Ectodermal cell (in vitro differentiated cells): Measurements from ENCODE around the gene FHOD3.
"Not testable (repeated sequence)": the region's sequence is repeated elsewhere in the genome, so short reads cannot be mapped to it uniquely, and the experiment has no call there.

Experiments
- H3K27ac ChIP-seq: 2 replicates; pipeline ENCODE4 v1.7.0; 2013; ENCODE audit warnings: mild to moderate bottlenecking, low read depth, low read length; ENCODE audit not compliant: insufficient read depth, poor library complexity, severe bottlenecking
- H3K27me3 ChIP-seq: 2 replicates; pipeline ENCODE4 v1.7.0; 2013; ENCODE audit warnings: mild to moderate bottlenecking, low read length; ENCODE audit not compliant: insufficient read depth, control insufficient read depth, poor library complexity, severe bottlenecking
- H3K36me3 ChIP-seq: one replicate; pipeline ENCODE4 v1.7.0; 2013; ENCODE audit warnings: low read length; ENCODE audit not compliant: control insufficient read depth, insufficient read depth
- H3K4me1 ChIP-seq: one replicate; pipeline ENCODE4 v1.7.0; 2013; ENCODE audit warnings: low read length; ENCODE audit not compliant: control insufficient read depth, insufficient read depth
- H3K4me3 ChIP-seq: 2 replicates; pipeline ENCODE4 v1.7.0; 2013; ENCODE audit warnings: low read depth, low read length, control low read depth; ENCODE audit not compliant: insufficient read depth
- H3K9me3 ChIP-seq: 2 replicates; pipeline ENCODE4 v1.7.0; 2013; ENCODE audit warnings: mild to moderate bottlenecking, low read length, moderate library complexity; ENCODE audit not compliant: control insufficient read depth
- WGBS, 2 experiments: methylation state at CpG; one replicate each; pipeline ENCODE4 v1.1.7; 2013; ENCODE audit warnings: missing lambda C conversion rate in 2 of 2; 5-methylcytosine and 5-hydroxymethylcytosine counted together

FHOD3 gene

DNA sequence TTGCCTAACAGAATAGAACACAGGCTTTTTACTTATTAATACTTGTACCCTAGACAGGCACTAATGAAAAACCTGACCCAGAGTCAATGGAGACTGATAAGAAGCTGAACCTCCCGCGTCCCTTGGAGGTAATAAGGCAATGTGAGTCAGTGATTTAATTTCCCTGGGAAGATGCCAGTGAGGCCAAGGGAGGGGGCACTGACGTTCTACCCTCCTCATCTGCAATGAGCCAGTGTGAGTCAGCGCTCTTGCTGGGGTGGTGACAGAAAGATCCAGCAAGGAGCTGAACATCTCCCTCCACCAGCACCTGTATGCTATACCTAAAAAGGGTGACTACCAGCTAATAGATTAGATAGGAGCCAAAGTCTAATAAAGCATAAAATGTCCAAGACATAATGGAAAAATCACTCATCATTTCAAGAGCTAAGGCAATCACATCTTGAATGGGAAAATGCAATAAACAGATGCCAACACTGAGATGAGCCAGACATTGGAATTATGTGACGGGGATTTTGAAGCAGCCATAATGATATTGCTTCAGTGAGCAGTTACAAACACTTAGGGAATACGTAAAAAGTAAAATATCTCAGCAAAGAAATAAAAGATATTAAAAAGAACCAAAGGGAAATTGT is 414.4 kb downstream of the FHOD3 start:
- H3K4me3 ChIP-seq: no peak overlapping the region
- no peak overlapping the region for H3K27ac ChIP-seq
- H3K27me3 ChIP-seq: no peaks in the 10 kb centered on the region
- 71 to 79% methylated on average over 5 of the region's 6 CpGs for WGBS, 2 experiments
- peaks cover 7% of the 10 kb centered on the region for H3K4me1 ChIP-seq
- no peaks in the 10 kb centered on the region for H3K36me3 ChIP-seq
- H3K9me3 ChIP-seq: no peaks in the 10 kb centered on the region

DNA sequence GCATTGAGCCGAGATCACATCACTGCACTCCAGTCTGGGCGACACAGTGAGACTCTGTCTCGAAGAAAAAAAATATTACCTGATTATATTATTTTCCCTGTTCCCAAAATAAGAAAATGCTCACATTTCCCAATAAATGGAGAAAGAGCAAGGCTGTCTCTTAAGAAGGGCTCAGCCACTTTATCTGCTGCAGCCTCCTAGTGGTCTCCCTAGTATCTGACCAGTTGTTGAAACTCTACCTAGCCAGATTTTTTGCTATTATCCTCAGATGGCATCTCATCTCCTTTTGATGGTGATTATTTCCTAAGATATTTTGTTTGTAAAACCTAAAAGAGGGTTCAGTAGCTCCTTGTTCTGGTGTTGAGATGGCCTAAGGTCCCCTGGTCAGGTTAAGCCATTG is 417.0 kb downstream of the FHOD3 start:
- Histone ChIP-seq H3K4me3 (no peak overlapping the region), H3K27me3 (no peaks in the 10 kb centered on the region), H3K4me1 (peaks cover 7% of the 10 kb centered on the region), H3K36me3 (no peaks in the 10 kb centered on the region), H3K27ac (no peak overlapping the region), H3K9me3 (no peaks in the 10 kb centered on the region)
- 93 to 98% methylated on average over 3 of the region's 3 CpGs for whole genome bisulfite sequencing, 2 experiments

DNA sequence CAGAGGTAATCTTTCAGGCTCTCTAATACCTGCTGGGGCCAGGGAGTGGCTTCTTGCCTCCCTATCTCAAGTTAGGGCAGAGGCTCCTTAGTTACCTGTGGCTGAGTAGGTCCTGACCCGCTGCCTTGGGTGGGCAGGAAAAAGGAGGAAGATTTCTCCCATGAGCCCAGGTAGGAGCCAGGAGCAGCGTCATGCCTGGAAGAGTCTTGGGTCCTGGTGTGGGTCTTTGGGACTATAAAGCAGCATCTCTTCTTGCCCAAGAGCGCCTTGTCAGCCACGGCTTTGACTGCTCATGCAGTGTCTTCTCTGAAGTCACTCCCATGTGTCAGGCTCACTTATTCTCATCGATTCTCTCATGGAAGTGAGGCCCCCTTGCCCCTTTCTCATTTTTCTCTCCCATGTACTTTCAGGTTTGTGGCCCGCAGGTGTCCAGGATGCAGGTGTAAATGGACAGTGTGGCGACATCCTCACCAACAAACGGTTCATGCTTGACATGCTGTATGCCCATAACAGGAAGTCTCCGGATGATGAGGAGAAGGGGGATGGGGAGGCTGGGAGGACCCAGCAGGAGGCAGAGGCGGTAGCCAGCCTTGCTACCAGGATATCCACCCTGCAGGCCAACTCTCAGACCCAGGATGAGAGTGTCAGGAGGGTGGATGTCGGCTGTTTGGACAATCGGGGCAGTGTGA is 420.1 kb downstream of the FHOD3 start:
- Histone ChIP-seq H3K4me1 (no peaks in the 10 kb centered on the region), H3K27me3 (no peaks in the 10 kb centered on the region), H3K27ac (no peak overlapping the region), H3K4me3 (no peak overlapping the region), H3K9me3 (no peaks in the 10 kb centered on the region), H3K36me3 (no peaks in the 10 kb centered on the region)
- WGBS, 2 experiments: 95% methylated on average over 12 of the region's 12 CpGs

DNA sequence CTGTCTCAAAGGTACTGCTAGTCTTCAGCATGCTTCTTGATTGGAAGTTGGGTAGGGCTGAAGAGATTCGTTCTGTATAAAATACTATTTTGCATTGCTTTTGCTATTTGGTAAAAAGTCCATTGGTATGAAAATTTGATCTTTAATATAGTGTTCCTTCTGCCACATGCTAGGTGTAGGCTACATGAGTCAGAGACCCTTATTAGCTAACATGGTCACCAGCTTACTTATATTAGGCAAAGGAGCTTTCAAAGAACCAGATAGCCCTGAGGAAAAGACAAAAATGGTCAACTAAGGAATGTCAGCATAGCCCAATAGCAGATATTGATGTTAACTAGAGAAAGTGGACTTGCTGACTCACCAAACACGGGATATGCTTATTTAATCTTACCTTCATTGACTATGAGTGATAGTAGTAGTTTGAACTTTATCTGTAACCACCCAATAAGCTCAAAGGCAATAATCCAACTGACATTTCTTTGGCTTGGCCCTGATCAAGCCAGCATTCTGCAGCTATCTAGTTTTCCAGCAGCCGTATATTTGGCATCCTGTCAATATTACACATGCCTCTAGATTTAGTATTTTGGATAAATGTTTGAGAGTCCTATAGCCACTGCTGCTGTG is 421.3 kb downstream of the FHOD3 start:
- no peaks in the 10 kb centered on the region for H3K4me1 ChIP-seq
- WGBS, 2 experiments: 96 to 99% methylated on average over 2 to 3 of the region's 3 CpGs
- no peaks in the 10 kb centered on the region for H3K9me3 ChIP-seq
- no peaks in the 10 kb centered on the region for H3K36me3 ChIP-seq
- H3K4me3 ChIP-seq: no peak overlapping the region
- no peaks in the 10 kb centered on the region for H3K27me3 ChIP-seq
- H3K27ac ChIP-seq: no peak overlapping the region

DNA sequence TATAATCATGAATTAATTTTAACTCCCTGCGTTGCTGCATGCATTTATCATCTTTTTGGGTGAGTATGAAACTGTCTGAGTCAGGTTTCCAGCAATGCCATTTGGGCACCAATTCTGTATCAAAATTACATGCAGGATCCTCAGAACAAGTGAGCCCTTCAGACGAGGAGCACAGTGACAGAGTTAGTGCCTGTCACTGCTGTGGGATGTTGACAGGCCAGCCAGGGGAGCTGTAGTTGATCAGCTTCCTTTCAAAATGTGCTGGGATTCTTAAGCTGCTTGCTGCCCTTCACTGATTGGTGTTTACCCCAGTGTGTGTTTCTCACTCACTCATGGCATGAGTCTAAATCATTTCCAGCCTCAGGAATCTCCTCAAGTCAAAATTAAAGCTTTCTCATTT is 422.1 kb downstream of the FHOD3 start:
- no peaks in the 10 kb centered on the region for H3K27me3 ChIP-seq
- 83 to 90% methylated on average over 2 of the region's 2 CpGs for WGBS, 2 experiments

DNA sequence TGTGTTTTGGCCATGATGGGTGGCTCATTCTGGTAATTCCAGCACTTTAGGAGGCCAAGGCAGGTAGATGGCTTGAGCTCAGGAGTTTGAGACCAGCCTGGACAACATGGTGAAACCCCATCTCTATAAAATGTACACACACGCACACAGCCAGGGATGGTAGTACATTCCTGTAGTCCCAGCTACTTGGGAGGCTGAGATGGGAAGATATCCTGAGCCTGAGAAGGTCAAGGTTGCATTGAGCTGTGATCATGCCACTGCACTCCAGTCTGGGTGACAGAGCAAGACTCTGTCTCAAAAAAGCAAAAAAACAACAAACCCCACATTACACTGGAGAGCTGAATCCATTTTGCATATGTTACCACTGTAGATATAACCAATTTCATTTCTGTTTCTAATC is 423.8 kb downstream of the FHOD3 start:
- not testable (repeated sequence) for H3K36me3 ChIP-seq, H3K4me1 ChIP-seq, H3K27ac ChIP-seq, H3K9me3 ChIP-seq, H3K27me3 ChIP-seq, H3K4me3 ChIP-seq
- WGBS, 2 experiments: 91 to 100% methylated on average over 1 of the region's 1 CpG

More for the DNA sequence above, 422.1 kb downstream of the FHOD3 start:
- H3K36me3 ChIP-seq: no peaks in the 10 kb centered on the region
- H3K27ac ChIP-seq: no peak overlapping the region
- H3K9me3 ChIP-seq: no peaks in the 10 kb centered on the region
- no peaks in the 10 kb centered on the region for H3K4me1 ChIP-seq
- H3K4me3 ChIP-seq: no peak overlapping the region

DNA sequence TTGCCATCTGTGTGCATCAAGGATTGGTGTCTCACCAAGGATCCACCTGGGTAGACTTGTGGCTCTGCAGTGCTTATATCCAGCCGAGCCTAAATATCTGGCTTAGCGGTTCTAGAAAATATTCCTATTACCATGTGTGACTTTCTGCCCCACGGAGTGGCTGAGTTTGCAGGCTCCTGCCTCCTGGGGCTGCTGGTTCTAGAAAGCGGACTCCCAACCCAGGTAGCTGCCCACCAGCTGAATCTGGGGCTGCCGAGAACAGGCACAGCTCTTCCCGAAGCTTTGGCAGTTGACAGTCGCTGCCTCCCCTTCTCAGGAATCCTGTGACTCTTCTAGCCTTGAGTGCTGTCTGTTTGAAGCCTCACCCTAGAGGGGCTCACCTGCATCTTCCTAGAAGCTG is 426.7 kb downstream of the FHOD3 start:
- no peaks in the 10 kb centered on the region for H3K36me3 ChIP-seq
- no peak overlapping the region for H3K27ac ChIP-seq
- H3K4me3 ChIP-seq: no peak overlapping the region
- H3K4me1 ChIP-seq: no peaks in the 10 kb centered on the region
- WGBS, 2 experiments: 92 to 93% methylated on average over 7 of the region's 7 CpGs
- H3K27me3 ChIP-seq: no peaks in the 10 kb centered on the region
- H3K9me3 ChIP-seq: no peaks in the 10 kb centered on the region

DNA sequence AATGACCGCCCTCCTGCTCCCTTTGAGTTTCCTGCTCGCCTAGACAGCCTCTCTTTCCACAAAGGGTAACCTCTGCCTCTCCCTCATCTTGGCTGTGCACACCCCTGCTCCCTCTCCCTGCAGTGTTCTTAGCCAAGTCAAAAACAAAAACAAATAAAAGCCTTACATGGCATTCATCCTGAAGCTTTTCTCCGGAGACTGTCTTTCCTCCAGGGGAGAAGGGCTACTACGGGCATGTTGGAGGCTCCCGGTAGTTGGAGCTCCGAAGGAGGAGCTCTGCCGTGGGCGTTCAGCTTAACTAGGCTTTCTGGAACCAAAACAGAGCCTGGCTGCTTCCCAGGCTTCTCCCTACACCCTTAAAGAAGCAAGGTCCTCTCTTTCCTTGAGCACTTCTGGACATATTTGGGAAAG is 427.1 kb downstream of the FHOD3 start:
- no peaks in the 10 kb centered on the region for H3K9me3 ChIP-seq
- no peaks in the 10 kb centered on the region for H3K4me1 ChIP-seq
- H3K4me3 ChIP-seq: no peak overlapping the region
- no peaks in the 10 kb centered on the region for H3K36me3 ChIP-seq
- no peak overlapping the region for H3K27ac ChIP-seq
- H3K27me3 ChIP-seq: no peaks in the 10 kb centered on the region
- WGBS, 2 experiments: 86 to 88% methylated on average over 8 of the region's 8 CpGs

DNA sequence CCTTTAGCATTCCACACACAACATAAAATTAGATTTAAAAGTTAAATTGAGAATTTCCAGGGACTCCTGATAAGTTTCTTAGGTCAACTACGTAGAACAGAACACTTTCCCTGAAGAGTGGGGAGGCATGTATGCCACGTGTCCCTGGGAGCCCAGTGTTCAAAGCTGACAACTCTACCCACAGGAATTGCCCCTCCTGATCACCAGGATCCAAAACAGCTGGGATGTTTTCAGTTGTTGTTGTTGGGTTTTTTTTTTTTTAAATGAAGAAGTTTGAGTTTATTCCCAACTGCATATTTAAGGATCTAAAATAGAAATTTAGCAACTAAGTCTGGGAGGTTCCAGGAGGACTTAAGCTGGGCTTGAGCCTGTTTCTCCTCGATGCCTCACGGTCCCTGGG is 430.8 kb downstream of the FHOD3 start:
- Histone ChIP-seq H3K4me3 (no peak overlapping the region), H3K27ac (no peak overlapping the region), H3K9me3 (peaks cover 5% of the 10 kb centered on the region), H3K4me1 (no peaks in the 10 kb centered on the region), H3K36me3 (peaks cover 29% of the 10 kb centered on the region), H3K27me3 (no peaks in the 10 kb centered on the region)
- WGBS, 2 experiments: 94 to 98% methylated on average over 4 of the region's 4 CpGs

DNA sequence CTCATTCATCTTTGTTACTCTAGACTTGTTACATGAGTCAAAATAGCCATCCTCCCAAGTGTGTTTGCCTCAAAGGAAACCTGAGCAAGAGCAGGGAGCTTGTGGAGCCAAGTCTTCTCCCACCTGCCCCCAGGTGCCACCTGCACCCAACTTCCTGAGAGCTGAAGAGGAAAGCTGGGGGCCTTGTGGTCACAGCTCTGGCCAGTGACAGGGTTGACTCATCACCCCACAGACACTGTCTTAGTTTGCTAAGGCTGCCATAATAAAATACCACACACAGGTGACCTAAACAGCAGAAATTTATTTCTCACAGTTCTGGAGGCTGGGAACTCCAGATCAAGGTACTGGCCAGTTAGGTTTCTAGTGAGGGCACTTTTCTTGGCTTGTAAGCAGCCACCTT is 431.7 kb downstream of the FHOD3 start:
- Histone ChIP-seq H3K27ac (no peak overlapping the region), H3K36me3 (peaks cover 36% of the 10 kb centered on the region), H3K27me3 (no peaks in the 10 kb centered on the region), H3K9me3 (peaks cover 5% of the 10 kb centered on the region), H3K4me3 (no peak overlapping the region), H3K4me1 (no peaks in the 10 kb centered on the region)
